ENCODE results near the gene SLC6A12. TPM values are rescaled to one million over a fixed set of nuclear protein-coding genes. Genes with fewer than 3 reads are reported as not detected.

The SLC6A12 gene
- total and polyA plus RNA-seq, 9 of the 15 experiments (the other 6 are each of a cell fraction or from before 2014, with no cell fraction given): not detected

DNA sequence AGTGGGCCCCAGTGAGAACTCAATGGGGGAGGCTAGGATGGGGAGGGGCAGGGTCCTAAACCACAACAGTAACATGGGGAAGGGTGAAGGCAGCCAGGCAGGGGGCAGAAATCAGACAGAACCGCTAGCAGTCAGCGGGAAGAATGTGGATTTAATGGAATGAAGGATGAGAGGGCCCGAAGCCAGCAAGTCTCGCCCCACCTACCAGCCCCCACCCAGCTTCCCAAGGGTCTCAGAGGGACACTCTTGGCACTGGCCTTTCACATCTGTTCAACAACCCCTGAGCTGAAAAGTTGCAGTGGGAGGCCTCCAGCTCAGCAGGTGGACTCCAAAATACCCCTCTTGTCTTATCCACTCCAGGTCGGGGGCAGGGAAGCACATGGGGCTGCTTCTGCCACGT, 6.5 kb upstream of the SLC6A12 start:
- intact Hi-C loops (cut with micrococcal nuclease) (no loop called here), in situ Hi-C loops (cut with MboI) (no loop called here)
- CTCF ChIA-PET (ENCODE audit: low intra/inter-chr PET ratio): interaction anchor here (0.6 kb wide), 1 partner anchor 21 kb away, joined by 5 read pairs; no protein-coding TSS in a partner anchor
- H3K4me1 ChIP-seq (replicated peaks in 1 of 2; ENCODE audit: control insufficient read depth in 2 of 2, insufficient read depth in 2 of 2, low read length in 2 of 2): peaks cover 0 to 5% of the 10 kb centered on the region in 2 experiments; a peak in 2 of 5 replicates
- H3K27me3 ChIP-seq (ENCODE audit: control insufficient read depth in 2 of 2, insufficient read depth in 2 of 2, low read length in 2 of 2): peaks cover 3 to 63% of the 10 kb centered on the region in 2 experiments
- H3K4me2 ChIP-seq (ENCODE audit: insufficient read depth, low read length): no peak overlapping the region
- 8% methylated on average over 6 of the region's 6 CpGs for WGBS (ENCODE audit: insufficient coverage, low coverage, missing lambda C conversion rate)
- H3K9me3 ChIP-seq (replicated peaks; ENCODE audit: control insufficient read depth, insufficient read depth, low read depth, low read length): no peaks in the 10 kb centered on the region
- H3K27ac ChIP-seq (ENCODE audit: extremely low read depth, low read depth, low read length): no peak overlapping the region
- no peaks in the 10 kb centered on the region for H3K79me2 ChIP-seq (ENCODE audit: control insufficient read depth, insufficient read depth, low read length)
- H4K20me1 ChIP-seq (replicated peaks; ENCODE audit: control insufficient read depth, insufficient read depth, low read length): 0 out of 2 replicates have a peak, but pooled peaks cover 4% of the 10 kb centered on the region
- H3K4me3 ChIP-seq: no peak overlapping the region
- POLR2A ChIA-PET: interaction anchor here (0.8 to 0.9 kb wide), 2 partner anchors 19 to 26 kb away, joined by 3 read pairs; no protein-coding TSS in a partner anchor
- no peaks in the 10 kb centered on the region for H3K36me3 ChIP-seq (ENCODE audit: control insufficient read depth, insufficient read depth, low read length)
- no peak overlapping the region for H3K9ac ChIP-seq (ENCODE audit: insufficient read depth in 1 of 2, low read depth in 2 of 2, low read length in 2 of 2)
- H2AFZ ChIP-seq (ENCODE audit: low read depth, low read length): no peak overlapping the region
- BruUV-seq (replicated peaks): no TSS peak
- ATAC-seq: no peak
- DNase-seq (ENCODE audit: extremely low read depth in 1 of 4, low spot score in 3 of 4): no peak
- no peak for FAIRE-seq
- H3K9me1 ChIP-seq (ENCODE audit: control insufficient read depth, insufficient read depth, low read length): no peaks in the 10 kb centered on the region
- TF ChIP-seq FUS (optimal IDR thresholded peaks at IDR 0.05; ENCODE audit: low read depth, low read length) (no peak), TCF3 (CRISPR knock-in tag; IDR thresholded peaks at IDR 0.05) (no peak), SMAD4 (CRISPR knock-in tag; conservative IDR thresholded peaks at IDR 0.05) (no peak), CBX3 (IDR thresholded peaks at IDR 0.05; ENCODE audit: borderline replicate concordance in 1 of 2, low read length in 2 of 2) (no peak), ZNF274 (IDR thresholded peaks at IDR 0.05; ENCODE audit: borderline replicate concordance, low read depth, low read length) (no peak), POLR3G (IDR thresholded peaks at IDR 0.05; ENCODE audit: extremely low read depth, insufficient read length, insufficient replicate concordance) (no peak), HMG20B (CRISPR knock-in tag; IDR thresholded peaks at IDR 0.05) (no peak), ZFP30 (CRISPR knock-in tag; IDR thresholded peaks at IDR 0.05; ENCODE audit: borderline replicate concordance) (no peak), SPI1 (IDR thresholded peaks at IDR 0.05; ENCODE audit: borderline replicate concordance, low read depth, low read length) (no peak), YBX1 (IDR thresholded peaks at IDR 0.05) (no peak), PYGO2 (tag; IDR thresholded peaks at IDR 0.05) (no peak)
- TF ChIP-seq, protein P1, sequence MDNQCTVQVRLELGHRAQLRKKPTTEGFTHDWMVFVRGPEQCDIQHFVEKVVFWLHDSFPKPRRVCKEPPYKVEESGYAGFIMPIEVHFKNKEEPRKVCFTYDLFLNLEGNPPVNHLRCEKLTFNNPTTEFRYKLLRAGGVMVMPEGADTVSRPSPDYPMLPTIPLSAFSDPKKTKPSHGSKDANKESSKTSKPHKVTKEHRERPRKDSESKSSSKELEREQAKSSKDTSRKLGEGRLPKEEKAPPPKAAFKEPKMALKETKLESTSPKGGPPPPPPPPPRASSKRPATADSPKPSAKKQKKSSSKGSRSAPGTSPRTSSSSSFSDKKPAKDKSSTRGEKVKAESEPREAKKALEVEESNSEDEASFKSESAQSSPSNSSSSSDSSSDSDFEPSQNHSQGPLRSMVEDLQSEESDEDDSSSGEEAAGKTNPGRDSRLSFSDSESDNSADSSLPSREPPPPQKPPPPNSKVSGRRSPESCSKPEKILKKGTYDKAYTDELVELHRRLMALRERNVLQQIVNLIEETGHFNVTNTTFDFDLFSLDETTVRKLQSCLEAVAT (IDR thresholded peaks at IDR 0.05): no peak
- TF ChIP-seq, protein P2, sequence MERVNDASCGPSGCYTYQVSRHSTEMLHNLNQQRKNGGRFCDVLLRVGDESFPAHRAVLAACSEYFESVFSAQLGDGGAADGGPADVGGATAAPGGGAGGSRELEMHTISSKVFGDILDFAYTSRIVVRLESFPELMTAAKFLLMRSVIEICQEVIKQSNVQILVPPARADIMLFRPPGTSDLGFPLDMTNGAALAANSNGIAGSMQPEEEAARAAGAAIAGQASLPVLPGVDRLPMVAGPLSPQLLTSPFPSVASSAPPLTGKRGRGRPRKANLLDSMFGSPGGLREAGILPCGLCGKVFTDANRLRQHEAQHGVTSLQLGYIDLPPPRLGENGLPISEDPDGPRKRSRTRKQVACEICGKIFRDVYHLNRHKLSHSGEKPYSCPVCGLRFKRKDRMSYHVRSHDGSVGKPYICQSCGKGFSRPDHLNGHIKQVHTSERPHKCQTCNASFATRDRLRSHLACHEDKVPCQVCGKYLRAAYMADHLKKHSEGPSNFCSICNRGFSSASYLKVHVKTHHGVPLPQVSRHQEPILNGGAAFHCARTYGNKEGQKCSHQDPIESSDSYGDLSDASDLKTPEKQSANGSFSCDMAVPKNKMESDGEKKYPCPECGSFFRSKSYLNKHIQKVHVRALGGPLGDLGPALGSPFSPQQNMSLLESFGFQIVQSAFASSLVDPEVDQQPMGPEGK (CRISPR knock-in tag; IDR thresholded peaks at IDR 0.05; ENCODE audit: borderline replicate concordance): no peak
- TF ChIP-seq, protein P3, sequence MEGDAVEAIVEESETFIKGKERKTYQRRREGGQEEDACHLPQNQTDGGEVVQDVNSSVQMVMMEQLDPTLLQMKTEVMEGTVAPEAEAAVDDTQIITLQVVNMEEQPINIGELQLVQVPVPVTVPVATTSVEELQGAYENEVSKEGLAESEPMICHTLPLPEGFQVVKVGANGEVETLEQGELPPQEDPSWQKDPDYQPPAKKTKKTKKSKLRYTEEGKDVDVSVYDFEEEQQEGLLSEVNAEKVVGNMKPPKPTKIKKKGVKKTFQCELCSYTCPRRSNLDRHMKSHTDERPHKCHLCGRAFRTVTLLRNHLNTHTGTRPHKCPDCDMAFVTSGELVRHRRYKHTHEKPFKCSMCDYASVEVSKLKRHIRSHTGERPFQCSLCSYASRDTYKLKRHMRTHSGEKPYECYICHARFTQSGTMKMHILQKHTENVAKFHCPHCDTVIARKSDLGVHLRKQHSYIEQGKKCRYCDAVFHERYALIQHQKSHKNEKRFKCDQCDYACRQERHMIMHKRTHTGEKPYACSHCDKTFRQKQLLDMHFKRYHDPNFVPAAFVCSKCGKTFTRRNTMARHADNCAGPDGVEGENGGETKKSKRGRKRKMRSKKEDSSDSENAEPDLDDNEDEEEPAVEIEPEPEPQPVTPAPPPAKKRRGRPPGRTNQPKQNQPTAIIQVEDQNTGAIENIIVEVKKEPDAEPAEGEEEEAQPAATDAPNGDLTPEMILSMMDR (IDR thresholded peaks at IDR 0.05 in 2 of 3, conservative IDR thresholded peaks at IDR 0.05 in 1 of 3; ENCODE audit: insufficient read depth in 2 of 3, low read depth in 1 of 3, low read length in 3 of 3): no peak
- TF ChIP-seq, protein P4, sequence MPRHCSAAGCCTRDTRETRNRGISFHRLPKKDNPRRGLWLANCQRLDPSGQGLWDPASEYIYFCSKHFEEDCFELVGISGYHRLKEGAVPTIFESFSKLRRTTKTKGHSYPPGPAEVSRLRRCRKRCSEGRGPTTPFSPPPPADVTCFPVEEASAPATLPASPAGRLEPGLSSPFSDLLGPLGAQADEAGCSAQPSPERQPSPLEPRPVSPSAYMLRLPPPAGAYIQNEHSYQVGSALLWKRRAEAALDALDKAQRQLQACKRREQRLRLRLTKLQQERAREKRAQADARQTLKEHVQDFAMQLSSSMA (CRISPR knock-in tag; IDR thresholded peaks at IDR 0.05): no peak
- TF ChIP-seq, protein P5, sequence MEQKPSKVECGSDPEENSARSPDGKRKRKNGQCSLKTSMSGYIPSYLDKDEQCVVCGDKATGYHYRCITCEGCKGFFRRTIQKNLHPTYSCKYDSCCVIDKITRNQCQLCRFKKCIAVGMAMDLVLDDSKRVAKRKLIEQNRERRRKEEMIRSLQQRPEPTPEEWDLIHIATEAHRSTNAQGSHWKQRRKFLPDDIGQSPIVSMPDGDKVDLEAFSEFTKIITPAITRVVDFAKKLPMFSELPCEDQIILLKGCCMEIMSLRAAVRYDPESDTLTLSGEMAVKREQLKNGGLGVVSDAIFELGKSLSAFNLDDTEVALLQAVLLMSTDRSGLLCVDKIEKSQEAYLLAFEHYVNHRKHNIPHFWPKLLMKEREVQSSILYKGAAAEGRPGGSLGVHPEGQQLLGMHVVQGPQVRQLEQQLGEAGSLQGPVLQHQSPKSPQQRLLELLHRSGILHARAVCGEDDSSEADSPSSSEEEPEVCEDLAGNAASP (IDR thresholded peaks at IDR 0.05): no peak
